OCI-LY3 (cell line): ENCODE data around the gene DPP6.

Experiments
- CTCF ChIP-seq: fragments of 200-600, 300-600 bp; sonication (generic); IDR thresholded peaks from 2 replicates; pipeline ENCODE4 v1.5.1; 2014; ENCODE audit warnings: antibody characterized with exemption, low read length, low read depth
- EZH2phosphoT487 ChIP-seq: fragments of 200-600 bp; shearing (Covaris generic); IDR thresholded peaks from 2 replicates; pipeline ENCODE4 v1.6.1; 2018; ENCODE audit warnings: antibody characterized with exemption, mixed run types, low read depth

- no peak for TF ChIP-seq CTCF
- no peak for TF ChIP-seq EZH2phosphoT487
Observed at GRCh38 chr7:154372011-154372601, 319.9 kb downstream of the DPP6 start.
